Measurements from ENCODE around the gene ZMIZ2.

DNA sequence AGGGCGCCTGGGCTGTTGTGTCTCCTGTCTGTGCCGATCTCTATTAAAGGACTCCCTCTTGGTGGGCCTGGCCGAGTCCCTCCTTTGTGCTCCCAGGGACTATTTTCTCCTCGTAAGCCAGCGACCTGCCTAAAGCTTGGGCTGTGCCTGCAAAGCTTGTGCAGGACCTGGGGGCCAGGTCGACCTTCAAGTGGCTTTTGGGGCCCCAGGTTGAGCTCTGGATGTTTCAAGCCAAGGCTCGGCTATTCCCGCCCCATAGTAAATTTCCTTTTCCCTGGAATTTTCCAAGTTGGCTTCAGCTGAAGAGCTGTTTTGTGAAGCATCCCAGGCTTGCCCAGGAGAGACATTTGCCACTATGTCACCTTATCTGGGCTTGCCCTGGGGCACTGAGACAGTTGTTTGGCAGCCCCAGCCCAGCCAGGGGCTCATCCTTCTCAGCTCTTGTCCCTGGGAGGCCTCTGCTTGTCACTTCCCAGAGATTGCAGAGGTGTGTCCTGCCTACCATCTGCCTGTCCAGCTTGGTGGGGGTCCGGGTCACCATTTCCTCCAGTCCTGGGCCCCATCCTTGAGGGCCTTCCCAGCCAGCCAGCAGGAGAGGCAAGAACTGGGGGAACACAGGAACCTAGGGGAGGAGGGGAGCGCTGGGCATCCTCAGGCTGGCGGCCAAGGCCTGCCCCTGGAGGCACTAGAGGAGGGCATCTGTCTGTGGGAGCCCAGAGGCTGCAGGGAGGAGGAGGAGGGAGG lies 20.2 kb downstream of the ZMIZ2 start:
- TF ChIP-seq CTCF (IDR thresholded peaks at IDR 0.05; ENCODE audit: insufficient read depth, low read length, poor library complexity, severe bottlenecking) (no peak), EZH2phosphoT487 (conservative IDR thresholded peaks at IDR 0.05; ENCODE audit: low read length) (no peak)

All from SU-DHL-6 (cell line).